HUES48 (cell line): Measurements from ENCODE around the gene CHAT.

Source experiments
- H3K27ac ChIP-seq: one replicate; pipeline ENCODE4 v1.7.0; 2013; ENCODE audit warnings: low read depth, low read length, inconsistent platforms
- H3K27me3 ChIP-seq: 2 replicates; pipeline ENCODE4 v1.6.1; 2013; ENCODE audit warnings: mild to moderate bottlenecking, low read length; ENCODE audit not compliant: control insufficient read depth, insufficient read depth
- H3K36me3 ChIP-seq: 2 replicates; pipeline ENCODE4 v1.6.1; 2013; ENCODE audit warnings: low read length; ENCODE audit not compliant: control insufficient read depth, insufficient read depth
- H3K4me1 ChIP-seq: 2 replicates; pipeline ENCODE4 v1.6.1; 2013; ENCODE audit warnings: mild to moderate bottlenecking, low read length; ENCODE audit not compliant: control insufficient read depth, insufficient read depth
- H3K4me3 ChIP-seq: 2 replicates; pipeline ENCODE4 v1.5.1; 2013; ENCODE audit warnings: mild to moderate bottlenecking, low read depth, low read length
- H3K9ac ChIP-seq: 2 replicates; pipeline ENCODE4 v1.6.1; 2013; ENCODE audit warnings: mild to moderate bottlenecking, low read depth, low read length, moderate library complexity
- H3K9me3 ChIP-seq: 2 replicates; pipeline ENCODE4 v1.6.1; 2013; ENCODE audit warnings: low read length; ENCODE audit not compliant: control insufficient read depth, insufficient read depth

Gene CHAT

DNA sequence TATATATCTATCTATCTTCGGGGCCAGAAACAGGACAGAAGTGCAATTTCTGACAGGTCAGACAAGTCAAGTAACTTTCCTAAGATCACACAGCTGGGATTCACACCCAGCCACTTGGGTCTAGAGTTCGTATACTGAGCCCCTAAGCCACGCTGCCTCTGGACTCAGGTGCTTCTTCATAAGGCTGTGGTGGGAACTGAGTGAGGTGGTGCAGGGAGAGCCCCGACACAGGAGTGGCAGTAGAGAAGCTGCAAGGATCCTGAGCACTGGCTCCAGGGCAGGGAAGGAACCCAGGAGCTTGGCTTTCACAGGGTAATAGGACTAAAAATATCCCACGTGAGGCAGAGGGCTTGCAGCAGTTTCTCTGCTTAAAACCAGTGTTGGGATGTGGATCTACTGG lies 99.4 kb downstream of the CHAT start:
- Histone ChIP-seq H3K27me3 (no peaks in the 10 kb centered on the region), H3K9ac (no peak overlapping the region), H3K9me3 (peaks cover 12% of the 10 kb centered on the region), H3K4me3 (no peak overlapping the region), H3K27ac (no peak overlapping the region), H3K4me1 (no peaks in the 10 kb centered on the region), H3K36me3 (no peaks in the 10 kb centered on the region)
